B cell (primary cell): ENCODE results near the gene RIC3. TPM values are rescaled to one million over a fixed set of nuclear protein-coding genes. Genes with fewer than 3 reads are reported as not detected.

ENCODE experiments used
- ATAC-seq: fragments of 200-7000 bp; cut with Tn5 transposase; one replicate; pipeline ENCODE4 v1.10.0; 2021; ENCODE audit warnings: low read depth, mild to moderate bottlenecking, moderate number of reproducible peaks, moderate library complexity
- CTCF ChIA-PET: fragments of 350-600 bp; sonication (Branson Sonifier 250); formaldehyde crosslinking; loops from one replicate; lab custom pipeline; 2021; ENCODE audit warnings: antibody characterized with exemption, inconsistent platforms; lab: Charles Lee
- POLR2A ChIA-PET: fragments of 350-600 bp; sonication (Branson Sonifier 250); formaldehyde crosslinking; loops from one replicate; lab custom pipeline; 2021; ENCODE audit warnings: antibody characterized with exemption; lab: Charles Lee
- DNase-seq: peaks from one replicate; pipeline ENCODE4 v3.0.0; 2013
- H2AFZ ChIP-seq: 2 replicates; pipeline ENCODE4 v1.6.1; 2012; ENCODE audit warnings: mild to moderate bottlenecking, low read depth, low read length; ENCODE audit not compliant: insufficient read depth, poor library complexity, severe bottlenecking
- H3K27ac ChIP-seq, 2 donors: 1 replicate in 1 of 2; 2 replicates in 1 of 2; pipeline ENCODE4 v1.5.1; 2012 to 2013; ENCODE audit warnings: low read length in 2 of 2, mild to moderate bottlenecking in 2 of 2, moderate library complexity in 1 of 2
- H3K27me3 ChIP-seq, 4 experiments: fragments of 200-600 bp in 1 of 4; sonication (generic) in 1 of 4; replicated peaks in 1 of 4; 1 replicate in 2 of 4; 2 replicates in 2 of 4; pipeline versions ENCODE4 v1.6.1 to v1.7.0; 2013 to 2016; ENCODE audit warnings: low read length in 3 of 4, mild to moderate bottlenecking in 2 of 4, mixed read lengths in 1 of 4, moderate library complexity in 1 of 4; ENCODE audit not compliant: insufficient read depth in 4 of 4, control insufficient read depth in 3 of 4; ENCODE audit errors: control extremely low read depth in 1 of 4
- H3K36me3 ChIP-seq, 2 experiments: replicated peaks in 1 of 2; 1 replicate in 1 of 2; 2 replicates in 1 of 2; pipeline versions ENCODE4 v1.6.1 to v1.7.1; 2013; ENCODE audit warnings: low read length in 1 of 2; ENCODE audit not compliant: insufficient read depth in 2 of 2, control insufficient read depth in 1 of 2; ENCODE audit errors: control extremely low read depth in 1 of 2, extremely low read depth in 1 of 2
- H3K4me1 ChIP-seq, 2 donors: fragments of 200-600 bp in 1 of 2; sonication (generic) in 1 of 2; 1 replicate in 1 of 2; 2 replicates in 1 of 2; pipeline versions ENCODE4 v1.5.1 to v1.6.1; 2013 to 2017; ENCODE audit warnings: low read length in 2 of 2; ENCODE audit not compliant: control insufficient read depth in 2 of 2, insufficient read depth in 2 of 2
- H3K4me2 ChIP-seq: replicated peaks from 2 replicates; pipeline ENCODE3; 2012; ENCODE audit warnings: mild to moderate bottlenecking, low read depth, low read length; ENCODE audit not compliant: poor library complexity, severe bottlenecking
- H3K4me3 ChIP-seq, 5 experiments: fragments of 200-600 bp in 1 of 5; sonication (generic) in 1 of 5; 1 replicate in 3 of 5; 2 replicates in 2 of 5; pipeline versions ENCODE4 v1.5.1 to v1.7.0; 2011 to 2016; ENCODE audit warnings: low read length in 4 of 5, mild to moderate bottlenecking in 4 of 5, low read depth in 2 of 5, control low read depth in 1 of 5, moderate library complexity in 1 of 5; ENCODE audit not compliant: insufficient read depth in 1 of 5; ENCODE audit errors: control extremely low read depth in 1 of 5, extremely low read depth in 1 of 5
- H3K79me2 ChIP-seq: fragments of 200-600 bp; sonication (generic); one replicate; pipeline ENCODE4 v1.6.0; 2016; ENCODE audit warnings: low read length; ENCODE audit not compliant: control insufficient read depth, insufficient read depth
- H3K9ac ChIP-seq: fragments of 200-600 bp; sonication (generic); 2 replicates; pipeline ENCODE4 v1.6.1; 2017; ENCODE audit warnings: mild to moderate bottlenecking, low read length, moderate library complexity
- H3K9me3 ChIP-seq, 3 donors: one replicate each; pipeline versions ENCODE4 v1.6.1 to v1.7.1; 2013; ENCODE audit warnings: low read length in 2 of 3; ENCODE audit not compliant: control insufficient read depth in 2 of 3, insufficient read depth in 1 of 3; ENCODE audit errors: control extremely low read depth in 1 of 3
- H4K20me1 ChIP-seq: 2 replicates; pipeline ENCODE4 v1.6.0; 2012; ENCODE audit warnings: mild to moderate bottlenecking, low read length; ENCODE audit not compliant: insufficient read depth, control insufficient read depth, poor library complexity, severe bottlenecking
- H3K27ac Mint-ChIP-seq: one replicate; pipeline ENCODE4 v1.8.0; 2021; ENCODE audit warnings: mixed read lengths
- H3K27me3 Mint-ChIP-seq: one replicate; pipeline ENCODE4 v1.8.0; 2021; ENCODE audit warnings: mixed read lengths
- H3K4me1 Mint-ChIP-seq: one replicate; pipeline ENCODE4 v1.8.0; 2021; ENCODE audit warnings: mixed read lengths
- H3K4me3 Mint-ChIP-seq: one replicate; pipeline ENCODE4 v1.8.0; 2021; ENCODE audit warnings: mixed read lengths
- H3K9me3 Mint-ChIP-seq: one replicate; pipeline ENCODE4 v1.8.0; 2022; ENCODE audit warnings: mixed read lengths; ENCODE audit not compliant: insufficient read depth
- EZH2 ChIP-seq: IDR thresholded peaks from 2 replicates; pipeline ENCODE4 v1.6.1; 2012; ENCODE audit warnings: borderline replicate concordance, low read depth, mild to moderate bottlenecking, moderate library complexity, low read length; ENCODE audit not compliant: insufficient read depth, poor library complexity, severe bottlenecking
- WGBS: methylation state at CpG from one replicate; pipeline ENCODE4 v1.1.5; 2013; ENCODE audit warnings: missing lambda C conversion rate; ENCODE audit not compliant: insufficient coverage; 5-methylcytosine and 5-hydroxymethylcytosine counted together
- intact Hi-C: fragments of 100-400 bp; cut with micrococcal nuclease; formaldehyde crosslinking; loops from one replicate; pipeline ENCODE4 v1.10.0; 2022
- polyA plus RNA-seq: library from polyadenylated mRNA; depleted of rRNA; stranded (reverse); fragments of >200 nt; gene quantifications from 2 replicates; pipeline ENCODE4 v1.2.3, GENCODE V29; 2012
- total RNA-seq, 2 donors: library from RNA; stranded (reverse); fragments of 120-200 nt in 1 of 2; gene quantifications; 1 replicate in 1 of 2; 2 replicates in 1 of 2; pipeline versions ENCODE4 v1.2.3 to v1.2.4, GENCODE V29; 2013 to 2022
- TF ChIP-seq, protein P1 (sequence below): fragments of 200-600 bp; IDR thresholded peaks from one replicate; pipeline ENCODE4 v1.8.0; 2022; ENCODE audit warnings: antibody characterized with exemption, mild to moderate bottlenecking

Gene RIC3
- total and polyA plus RNA-seq, 2 donors (not counting 1 experiment from before 2014, with no cell fraction given): 62.4 to 74.6 TPM

DNA sequence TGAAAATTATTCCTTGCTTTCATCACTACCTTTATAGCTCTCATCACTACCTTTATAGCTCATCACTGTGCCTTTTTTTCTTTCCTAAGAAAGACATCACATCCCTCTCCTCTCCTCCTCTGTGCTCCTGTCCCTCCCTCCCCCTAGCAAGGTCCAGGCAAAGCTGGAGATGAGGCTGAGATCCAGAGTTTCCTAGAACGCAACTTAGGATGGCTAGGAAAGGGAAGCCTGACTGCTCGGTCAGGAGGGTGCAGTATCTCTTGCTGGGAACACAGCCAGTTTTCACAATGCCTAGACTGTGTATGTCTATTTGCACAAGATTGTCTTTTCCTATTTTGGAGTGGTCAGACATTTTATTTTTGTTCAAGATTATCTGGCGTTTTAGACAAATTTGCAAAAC lies 63.2 kb downstream of the RIC3 start:
- Histone ChIP-seq H3K27ac (no peak overlapping the region), H3K9me3 (no peaks in the 10 kb centered on the region), H3K4me1 (no peaks in the 10 kb centered on the region), H3K27me3 (no peaks in the 10 kb centered on the region), H4K20me1 (no peaks in the 10 kb centered on the region), H3K4me3 (no peak overlapping the region), H2AFZ (no peak overlapping the region), H3K9ac (no peak overlapping the region), H3K36me3 (peaks cover 0 to 55% of the 10 kb centered on the region in 2 experiments), H3K4me2 (no peak overlapping the region), H3K79me2 (no peaks in the 10 kb centered on the region)
- intact Hi-C loops: no loop called here
- TF ChIP-seq EZH2: no peak
- TF ChIP-seq, protein P1, sequence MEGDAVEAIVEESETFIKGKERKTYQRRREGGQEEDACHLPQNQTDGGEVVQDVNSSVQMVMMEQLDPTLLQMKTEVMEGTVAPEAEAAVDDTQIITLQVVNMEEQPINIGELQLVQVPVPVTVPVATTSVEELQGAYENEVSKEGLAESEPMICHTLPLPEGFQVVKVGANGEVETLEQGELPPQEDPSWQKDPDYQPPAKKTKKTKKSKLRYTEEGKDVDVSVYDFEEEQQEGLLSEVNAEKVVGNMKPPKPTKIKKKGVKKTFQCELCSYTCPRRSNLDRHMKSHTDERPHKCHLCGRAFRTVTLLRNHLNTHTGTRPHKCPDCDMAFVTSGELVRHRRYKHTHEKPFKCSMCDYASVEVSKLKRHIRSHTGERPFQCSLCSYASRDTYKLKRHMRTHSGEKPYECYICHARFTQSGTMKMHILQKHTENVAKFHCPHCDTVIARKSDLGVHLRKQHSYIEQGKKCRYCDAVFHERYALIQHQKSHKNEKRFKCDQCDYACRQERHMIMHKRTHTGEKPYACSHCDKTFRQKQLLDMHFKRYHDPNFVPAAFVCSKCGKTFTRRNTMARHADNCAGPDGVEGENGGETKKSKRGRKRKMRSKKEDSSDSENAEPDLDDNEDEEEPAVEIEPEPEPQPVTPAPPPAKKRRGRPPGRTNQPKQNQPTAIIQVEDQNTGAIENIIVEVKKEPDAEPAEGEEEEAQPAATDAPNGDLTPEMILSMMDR: no peak
- no peak overlapping the region for H3K27ac Mint-ChIP-seq
- DNase-seq: no peak
- ChIA-PET CTCF (interaction anchor here (0.6 kb wide), 1 partner anchor 28 kb away, joined by 3 read pairs; no protein-coding TSS in a partner anchor), POLR2A (no interaction called here)
- H3K4me1 Mint-ChIP-seq: no peaks in the 10 kb centered on the region
- no peak for ATAC-seq
- no peaks in the 10 kb centered on the region for H3K9me3 Mint-ChIP-seq
- no peaks in the 10 kb centered on the region for H3K27me3 Mint-ChIP-seq
- no peak overlapping the region for H3K4me3 Mint-ChIP-seq
- 93% methylated on average over 3 of the region's 3 CpGs for WGBS

DNA sequence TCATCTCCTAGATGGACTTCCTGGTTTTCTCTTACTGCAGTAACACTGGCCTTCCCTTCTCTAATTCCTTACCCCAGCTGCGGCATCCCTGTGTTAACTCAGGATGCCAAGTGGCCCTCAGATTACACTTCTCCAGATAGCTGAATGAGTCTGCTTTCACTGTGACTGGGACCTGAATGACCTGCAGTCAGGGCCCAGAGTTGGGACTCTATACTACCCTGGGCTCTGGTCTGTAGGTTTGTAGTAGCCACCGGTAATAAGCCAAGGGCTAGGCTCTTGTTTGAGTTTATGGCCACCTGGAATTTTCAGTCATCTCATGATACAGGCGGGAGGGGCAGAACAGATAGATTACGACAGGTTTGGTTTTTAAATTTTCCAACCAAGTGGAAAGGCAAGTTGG lies 63.7 kb downstream of the RIC3 start:
- Mint-ChIP-seq H3K9me3 (no peaks in the 10 kb centered on the region), H3K27me3 (no peaks in the 10 kb centered on the region), H3K4me3 (no peak overlapping the region), H3K27ac (no peak overlapping the region), H3K4me1 (no peaks in the 10 kb centered on the region)
- peaks cover 0 to 50% of the 10 kb centered on the region in 2 experiments for H3K36me3 ChIP-seq
- H3K27ac ChIP-seq: no peak overlapping the region
- H4K20me1 ChIP-seq: no peaks in the 10 kb centered on the region
- no peaks in the 10 kb centered on the region for H3K79me2 ChIP-seq
- H3K4me2 ChIP-seq: no peak overlapping the region
- DNase-seq (no peak), ATAC-seq (no peak)
- CTCF ChIA-PET: no interaction called here
- H3K9me3 ChIP-seq: no peaks in the 10 kb centered on the region
- 100% methylated on average over 2 of the region's 4 CpGs for WGBS
- no peaks in the 10 kb centered on the region for H3K27me3 ChIP-seq
- TF ChIP-seq, protein P1: no peak
- TF ChIP-seq EZH2: no peak
- H3K4me1 ChIP-seq: no peaks in the 10 kb centered on the region
- no peak overlapping the region for H3K9ac ChIP-seq
- POLR2A ChIA-PET: no interaction called here
- H3K4me3 ChIP-seq: no peak overlapping the region
- intact Hi-C loops: no loop called here
- H2AFZ ChIP-seq: no peak overlapping the region
